NCI-H128 (cell line): ENCODE results near the gene MIER2.
"Not testable (repeated sequence)": the region's sequence is repeated elsewhere in the genome, so short reads cannot be mapped to it uniquely, and the experiment has no call there.

Experiments used
- DNase-seq: peaks from one replicate; lab custom pipeline; 2025; ENCODE audit not compliant: unreplicated experiment; lab: John Stamatoyannopoulos, UW

Gene MIER2

GRCh38 chr19:262125-262524 is 82.5 kb downstream of the MIER2 start:
- no peak for DNase-seq

DNA sequence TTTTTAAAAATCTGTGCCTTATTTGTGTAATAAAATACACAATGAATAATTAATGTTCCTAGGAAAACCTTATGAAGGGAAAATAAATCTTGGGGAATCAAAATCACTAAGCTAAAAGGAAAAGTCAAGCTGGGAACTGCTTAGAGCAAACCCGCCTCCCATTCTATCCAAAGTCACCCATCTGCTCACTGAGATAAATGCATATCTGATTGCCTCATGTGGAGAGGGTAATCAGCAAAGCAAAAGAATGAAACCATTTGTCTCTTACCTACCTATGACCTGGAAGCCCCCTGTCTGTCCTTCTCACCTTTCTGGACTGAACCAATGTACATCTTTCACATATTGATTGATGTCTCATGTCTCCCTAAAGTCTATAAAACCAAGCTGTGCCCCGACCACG is 87.8 kb downstream of the MIER2 start:
- not testable (repeated sequence) for DNase-seq
